Stimulated activated CD8-positive, alpha-beta memory T cell treated with anti-CD3 and anti-CD28 coated beads, Interleukin-4, amount 100 ng/mL, for 4 hours (primary cell): ENCODE results near the gene B3GAT2.
A peak's percentile ranks its signal among the peaks of the same experiment; 100 is the strongest.
"Not testable (repeated sequence)": the region's sequence is repeated elsewhere in the genome, so short reads cannot be mapped to it uniquely, and the experiment has no call there.

ENCODE experiments used
- DNase-seq, 2 donors: peaks; one replicate each; pipeline ENCODE4 v3.0.0-alpha.2; 2020; ENCODE audit warnings: low read depth in 2 of 2, low spot score in 1 of 2

The B3GAT2 gene

GRCh38 chr6:70956451-70957283 lies at the start of gene B3GAT2:
B3GAT2 (minus strand) TSS chr6:70957060; CDS start chr6:70956429, 631 bp downstream.
- no peak for DNase-seq

- DNase-seq = no peak
These were observed 41.3 kb upstream of the B3GAT2 start for GRCh38 chr6:70998148-70998547.

- no peak for DNase-seq
These were observed 40.5 kb upstream of the B3GAT2 start for GRCh38 chr6:70997379-70997778.

GRCh38 chr6:70996106-70996505 lies 39.2 kb upstream of the B3GAT2 start:
- DNase-seq = no peak

GRCh38 chr6:70995411-70995810 lies 38.6 kb upstream of the B3GAT2 start:
- no peak for DNase-seq

- no peak for DNase-seq
These were observed 34.4 kb upstream of the B3GAT2 start for GRCh38 chr6:70991253-70991652.

GRCh38 chr6:70985156-70985555 lies 28.3 kb upstream of the B3GAT2 start:
- DNase-seq = no peak

- DNase-seq = no peak
These were observed 25.9 kb upstream of the B3GAT2 start for GRCh38 chr6:70982747-70983146.

GRCh38 chr6:70980727-70981126 lies 23.9 kb upstream of the B3GAT2 start:
- no peak for DNase-seq

- no peak for DNase-seq
These were observed 16.7 kb upstream of the B3GAT2 start for GRCh38 chr6:70973604-70974003.

GRCh38 chr6:70967049-70967448 lies 10.2 kb upstream of the B3GAT2 start:
- DNase-seq = no peak

- DNase-seq = no peak
These were observed 391 bp upstream of the B3GAT2 start for GRCh38 chr6:70957284-70957617.

- DNase-seq = no peak
These were observed 739 bp downstream of the B3GAT2 start for GRCh38 chr6:70956191-70956450.

- DNase-seq = peak; percentile 60 to 65
These were observed 1.2 kb downstream of the B3GAT2 start for GRCh38 chr6:70955441-70956190.

GRCh38 chr6:70954750-70955149 lies 2.1 kb downstream of the B3GAT2 start:
- no peak for DNase-seq

GRCh38 chr6:70954176-70954575 lies 2.7 kb downstream of the B3GAT2 start:
- no peak for DNase-seq

- DNase-seq = no peak
These were observed 4.2 kb downstream of the B3GAT2 start for GRCh38 chr6:70952608-70953165.

- DNase-seq = not testable (repeated sequence)
These were observed 12.5 kb downstream of the B3GAT2 start for GRCh38 chr6:70944321-70944720.

- DNase-seq = no peak
These were observed 23.0 kb downstream of the B3GAT2 start for GRCh38 chr6:70933853-70934252.

- DNase-seq = no peak
These were observed 51.1 kb downstream of the B3GAT2 start for GRCh38 chr6:70905742-70906141.

GRCh38 chr6:70903665-70904452 lies 53.0 kb downstream of the B3GAT2 start:
- no peak for DNase-seq

GRCh38 chr6:70901324-70901723 lies 55.5 kb downstream of the B3GAT2 start:
- DNase-seq = no peak
